Measurements from ENCODE around the gene KDM1B. TPM values are rescaled to one million over a fixed set of nuclear protein-coding genes. Genes with fewer than 3 reads are reported as not detected.

Gene KDM1B
- total and polyA plus RNA-seq, 2 of the 8 experiments (the other 6 are each of a cell fraction or from before 2014, with no cell fraction given) = 3.7 to 7.5 TPM

DNA sequence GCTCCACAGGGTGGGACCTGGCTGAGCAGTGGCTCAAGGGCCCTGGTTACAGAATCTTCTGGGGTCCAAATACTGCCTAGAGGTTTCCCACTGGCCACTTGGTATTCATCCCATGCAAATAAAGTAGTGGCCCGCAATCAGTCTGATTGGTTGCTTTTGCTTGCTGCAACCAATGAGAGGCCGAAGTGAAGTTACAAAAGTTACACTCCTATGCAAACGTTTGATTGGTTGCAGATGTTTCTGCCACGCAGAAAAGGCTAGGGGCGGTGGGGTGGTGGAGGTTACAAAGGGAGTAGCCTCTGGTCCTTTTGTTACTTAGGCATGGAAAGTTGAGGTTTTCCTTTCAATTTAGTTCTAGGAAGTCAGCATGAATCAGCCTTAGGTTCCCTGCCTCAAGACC is 29.1 kb upstream of the KDM1B start:
- Histone ChIP-seq H3K79me1 (ENCODE audit: low read depth, low read length) (no peaks in the 10 kb centered on the region), H3K4ac (replicated peaks; ENCODE audit: insufficient read length, low read depth, low read length) (no peak overlapping the region), H3K36me3 (ENCODE audit: control insufficient read depth in 2 of 4, insufficient read depth in 4 of 4, low read length in 3 of 4) (no peaks in the 10 kb centered on the region; a peak in 3 of 8 replicates), H3K27me3 (replicated peaks in 1 of 4; ENCODE audit: control insufficient read depth in 3 of 4, extremely low read depth in 1 of 4, insufficient read depth in 3 of 4, low read length in 3 of 4) (peaks cover 0 to 20% (median 12%) of the 10 kb centered on the region in 4 experiments; a peak in 5 of 7 replicates), H2BK120ac (replicated peaks; ENCODE audit: low read depth, low read length) (no peak overlapping the region), H4K20me1 (replicated peaks in 1 of 2; ENCODE audit: control insufficient read depth in 1 of 2, insufficient read depth in 2 of 2, low read length in 2 of 2) (no peaks in the 10 kb centered on the region), H3K23me2 (ENCODE audit: low read depth, low read length) (peaks cover 3% of the 10 kb centered on the region; the same call in 1 of the 2 replicates), H4K91ac (replicated peaks; ENCODE audit: insufficient read length, low read length) (no peak overlapping the region), H2BK5ac (ENCODE audit: low read depth, low read length) (no peak overlapping the region), H2AFZ (ENCODE audit: low read length) (no peak overlapping the region), H4K8ac (ENCODE audit: extremely low read depth, insufficient read depth, low read length) (no peak overlapping the region), H3K56ac (replicated peaks; ENCODE audit: insufficient read length, low read depth, low read length) (no peak overlapping the region), H3K4me3 (ENCODE audit: extremely low read depth in 1 of 4, insufficient read depth in 2 of 4, low read depth in 3 of 4, low read length in 4 of 4) (no peak overlapping the region), H3K9ac (replicated peaks in 1 of 4; ENCODE audit: extremely low read depth in 1 of 4, low read depth in 3 of 4, low read length in 3 of 4) (no peak overlapping the region), H3K9me3 (ENCODE audit: insufficient read depth in 2 of 2, low read depth in 1 of 2, low read length in 1 of 2) (peaks cover 0 to 4% of the 10 kb centered on the region in 2 experiments; a peak in 1 of 4 replicates), H2BK12ac (ENCODE audit: low read depth, low read length) (no peak overlapping the region), H2BK20ac (ENCODE audit: low read length) (no peak overlapping the region), H3K18ac (ENCODE audit: extremely low read depth, low read length) (no peak overlapping the region), H3K27ac (ENCODE audit: low read depth, low read length) (no peak overlapping the region), H2AK5ac (ENCODE audit: low read depth, low read length) (no peak overlapping the region), H3K79me2 (ENCODE audit: control insufficient read depth in 1 of 2, insufficient read depth in 2 of 2, low read length in 2 of 2) (no peaks in the 10 kb centered on the region), H3K14ac (ENCODE audit: insufficient read length) (no peak overlapping the region), H2BK15ac (ENCODE audit: low read length) (no peak overlapping the region), H3K4me1 (replicated peaks in 1 of 4; ENCODE audit: control insufficient read depth in 3 of 4, insufficient read depth in 4 of 4, low read length in 3 of 4) (peaks cover 0 to 7% (median 3%) of the 10 kb centered on the region in 4 experiments; a peak in 4 of 7 replicates), H3K4me2 (ENCODE audit: insufficient read depth in 1 of 2, low read depth in 2 of 2, low read length in 2 of 2) (no peak overlapping the region), H4K5ac (ENCODE audit: insufficient read length, low read depth, low read length) (no peak overlapping the region), H3K23ac (ENCODE audit: insufficient read length) (no peak overlapping the region)
- FAIRE-seq (no peak), DNase-seq (ENCODE audit: low read depth in 1 of 2, low spot score in 2 of 2) (no peak)
- 62% methylated on average over 5 of the region's 5 CpGs; no CpG with 5 or more reads in 1 of the 2 experiments for WGBS, 2 experiments (ENCODE audit: extremely low coverage in 1 of 2, insufficient coverage in 1 of 2, insufficient read length in 1 of 2, insufficient replicate concordance in 2 of 2, low coverage in 1 of 2, low lambda C conversion rate in 2 of 2, missing lambda C conversion rate in 1 of 2)
- TF ChIP-seq CHD2 (IDR thresholded peaks at IDR 0.05; ENCODE audit: low read length) (no peak), PHF8 (conservative IDR thresholded peaks at IDR 0.05; ENCODE audit: low read depth, low read length) (no peak), RNF2 (IDR thresholded peaks at IDR 0.05; ENCODE audit: borderline replicate concordance, low read depth, low read length, missing control alignments, poor library complexity, severe bottlenecking) (no peak), SRF (IDR thresholded peaks at IDR 0.05; ENCODE audit: low read depth, low read length) (no peak)
- CTCF ChIA-PET (ENCODE audit: partially characterized antibody) = interaction anchor here (0.8 to 5.1 kb wide), 3 partner anchors 13 to 322 kb away, joined by 3 to 27 read pairs (median 4); no protein-coding TSS in a partner anchor
- POLR2A ChIA-PET (ENCODE audit: partially characterized antibody) = no interaction called here
